Muscle of leg (tissue), 11 donors: ENCODE data around the gene SERPINE1. TPM values are rescaled to one million over a fixed set of nuclear protein-coding genes. Genes with fewer than 3 reads are reported as not detected.
A peak's percentile ranks its signal among the peaks of the same experiment; 100 is the strongest.
"Not testable (repeated sequence)": the region's sequence is repeated elsewhere in the genome, so short reads cannot be mapped to it uniquely, and the experiment has no call there.

Experiments used
- DNase-seq: peaks from one replicate; pipeline ENCODE4 v3.0.0; 2013
- H3K27ac ChIP-seq: one replicate; pipeline ENCODE4 v1.5.1; 2013; ENCODE audit warnings: mild to moderate bottlenecking, low read length, control low read depth
- H3K27me3 ChIP-seq: one replicate; pipeline ENCODE4 v1.6.1; 2013; ENCODE audit warnings: low read length; ENCODE audit not compliant: control insufficient read depth, insufficient read depth
- H3K36me3 ChIP-seq: one replicate; pipeline ENCODE4 v1.6.1; 2013; ENCODE audit warnings: low read length; ENCODE audit not compliant: control insufficient read depth, insufficient read depth
- H3K4me1 ChIP-seq: one replicate; pipeline ENCODE4 v1.6.1; 2013; ENCODE audit warnings: low read length; ENCODE audit not compliant: control insufficient read depth, insufficient read depth
- H3K4me3 ChIP-seq: one replicate; pipeline ENCODE4 v1.5.1; 2013; ENCODE audit warnings: low read length, control low read depth
- H3K9me3 ChIP-seq: replicated peaks from 2 replicates; pipeline ENCODE4 v1.6.1; 2013; ENCODE audit warnings: low read depth, low read length; ENCODE audit not compliant: control insufficient read depth
- WGBS: methylation state at CpG from one replicate; pipeline ENCODE4 v1.1.5; 2013; ENCODE audit warnings: missing lambda C conversion rate; ENCODE audit not compliant: insufficient coverage; 5-methylcytosine and 5-hydroxymethylcytosine counted together
- polyA plus RNA-seq, 8 donors: library from polyadenylated mRNA; unstranded; fragments of 120-200 nt; gene quantifications; one replicate each; pipeline versions ENCODE4 v1.2.1 to v1.2.3, GENCODE V29; 2013; ENCODE audit warnings: inconsistent platforms in 1 of 8, low replicate concordance in 1 of 8; ENCODE audit not compliant: insufficient read length in 8 of 8, insufficient read depth in 1 of 8
- total RNA-seq: library from RNA; stranded (reverse); fragments of 120-200 nt; gene quantifications from one replicate; pipeline ENCODE4 v1.2.4, GENCODE V29; 2013

SERPINE1 gene
- total and polyA plus RNA-seq, 9 donors = 1.6 to 8.5 (median 5.3) TPM

GRCh38 chr7:101132626-101133600 lies 6.0 kb downstream of the SERPINE1 start:
- not testable (repeated sequence) for H3K4me1 ChIP-seq, H3K9me3 ChIP-seq, H3K4me3 ChIP-seq, H3K27ac ChIP-seq, DNase-seq, H3K36me3 ChIP-seq, H3K27me3 ChIP-seq
- 78% methylated on average over 9 of the region's 18 CpGs for WGBS

GRCh38 chr7:101133621-101134398 lies 6.9 kb downstream of the SERPINE1 start:
- Histone ChIP-seq H3K36me3 (no peaks in the 10 kb centered on the region), H3K9me3 (no peaks in the 10 kb centered on the region), H3K4me3 (no peak overlapping the region), H3K27me3 (peaks cover 6% of the 10 kb centered on the region), H3K4me1 (peaks cover 9% of the 10 kb centered on the region), H3K27ac (no peak overlapping the region)
- no peak for DNase-seq
- 68% methylated on average over 10 of the region's 15 CpGs for WGBS

GRCh38 chr7:101134399-101134980 lies 7.6 kb downstream of the SERPINE1 start:
- no CpG with 5 or more reads among the region's 6 CpGs for WGBS
- H3K36me3 ChIP-seq = no peaks in the 10 kb centered on the region

GRCh38 chr7:101137651-101138212 lies 10.8 kb downstream of the SERPINE1 start:
- Histone ChIP-seq H3K27ac (no peak overlapping the region), H3K27me3 (peaks cover 6% of the 10 kb centered on the region), H3K4me1 (peaks cover 9% of the 10 kb centered on the region), H3K36me3 (no peaks in the 10 kb centered on the region), H3K4me3 (no peak overlapping the region), H3K9me3 (no peaks in the 10 kb centered on the region)
- 75% methylated on average over 4 of the region's 9 CpGs for WGBS
- no peak for DNase-seq

More at GRCh38 chr7:101134399-101134980, 7.6 kb downstream of the SERPINE1 start:
- Histone ChIP-seq H3K27me3 (peaks cover 6% of the 10 kb centered on the region), H3K9me3 (no peaks in the 10 kb centered on the region), H3K4me1 (peaks cover 9% of the 10 kb centered on the region), H3K27ac (no peak overlapping the region), H3K4me3 (no peak overlapping the region)
- DNase-seq = no peak

- peak overlapping the region; percentile 65 for H3K27ac ChIP-seq
- no CpG with 5 or more reads among the region's 16 CpGs for WGBS
- H3K4me3 ChIP-seq = no peak overlapping the region
- no peaks in the 10 kb centered on the region for H3K9me3 ChIP-seq
- H3K27me3 ChIP-seq = peaks cover 9% of the 10 kb centered on the region
- peaks cover 9% of the 10 kb centered on the region for H3K4me1 ChIP-seq
- peak; percentile 82 for DNase-seq
- no peaks in the 10 kb centered on the region for H3K36me3 ChIP-seq
These were observed 11.4 kb downstream of the SERPINE1 start for GRCh38 chr7:101138213-101138870.

- no peak for DNase-seq
- Histone ChIP-seq H3K27ac (no peak overlapping the region), H3K36me3 (no peaks in the 10 kb centered on the region), H3K4me3 (no peak overlapping the region), H3K9me3 (no peaks in the 10 kb centered on the region), H3K27me3 (peaks cover 6% of the 10 kb centered on the region), H3K4me1 (peaks cover 9% of the 10 kb centered on the region)
- 0% methylated on average over 1 of the region's 3 CpGs for WGBS
These were observed 13.4 kb downstream of the SERPINE1 start for GRCh38 chr7:101140339-101140699.

- Histone ChIP-seq H3K4me3 (no peak overlapping the region), H3K4me1 (peaks cover 9% of the 10 kb centered on the region), H3K27me3 (peaks cover 3% of the 10 kb centered on the region), H3K27ac (no peak overlapping the region), H3K9me3 (no peaks in the 10 kb centered on the region), H3K36me3 (no peaks in the 10 kb centered on the region)
- DNase-seq = no peak
- 77% methylated on average over 4 of the region's 4 CpGs for WGBS
These were observed 14.0 kb downstream of the SERPINE1 start for GRCh38 chr7:101140746-101141382.

GRCh38 chr7:101151908-101152651 lies 25.2 kb downstream of the SERPINE1 start:
- H3K9me3 ChIP-seq = no peaks in the 10 kb centered on the region
- DNase-seq = no peak
- no peak overlapping the region for H3K4me3 ChIP-seq
- peaks cover 8% of the 10 kb centered on the region for H3K27me3 ChIP-seq
- no CpG with 5 or more reads among the region's 2 CpGs for WGBS
- peaks cover 3% of the 10 kb centered on the region for H3K36me3 ChIP-seq
- no peak overlapping the region for H3K27ac ChIP-seq
- H3K4me1 ChIP-seq = peaks cover 11% of the 10 kb centered on the region
